Gastrocnemius medialis (tissue), 4 donors: ENCODE data around the gene UBE2L6.

ENCODE experiments used
- POLR2A ChIP-seq, 2 donors: fragments of 450-650 bp; IDR thresholded peaks; one replicate each; pipeline ENCODE4 v1.6.1; 2017; ENCODE audit warnings: antibody characterized with exemption in 2 of 2, mild to moderate bottlenecking in 2 of 2, moderate library complexity in 2 of 2
- TF ChIP-seq, protein P1 (sequence below), 5 experiments: fragments of 450-650 bp in 3 of 5; fragments of 200-600 bp in 2 of 5; sonication (generic) in 2 of 5; IDR thresholded peaks in 4 of 5; conservative IDR thresholded peaks in 1 of 5; 1 replicate in 4 of 5; 2 replicates in 1 of 5; pipeline ENCODE4 v1.5.1; 2016 to 2019; ENCODE audit warnings: antibody characterized with exemption in 5 of 5, mild to moderate bottlenecking in 3 of 5, moderate library complexity in 3 of 5

DNA sequence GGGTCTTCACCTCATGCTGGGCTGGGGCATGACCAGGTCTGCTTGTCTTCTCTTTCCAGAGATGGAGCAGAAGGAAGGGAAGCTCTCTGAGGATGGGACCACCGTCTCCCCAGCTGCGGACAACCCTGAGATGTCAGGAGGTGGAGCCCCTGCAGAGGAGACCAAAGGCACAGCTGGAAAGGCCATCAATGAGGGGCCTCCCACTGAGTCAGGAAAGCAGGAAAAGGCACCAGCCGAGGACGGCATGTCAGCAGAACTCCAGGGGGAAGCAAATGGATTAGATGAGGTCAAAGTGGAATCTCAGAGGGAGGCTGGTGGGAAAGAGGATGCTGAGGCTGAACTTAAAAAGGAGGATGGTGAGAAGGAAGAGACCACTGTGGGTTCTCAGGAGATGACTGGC is 24.9 kb downstream of the UBE2L6 start:
- TF ChIP-seq, protein P1, sequence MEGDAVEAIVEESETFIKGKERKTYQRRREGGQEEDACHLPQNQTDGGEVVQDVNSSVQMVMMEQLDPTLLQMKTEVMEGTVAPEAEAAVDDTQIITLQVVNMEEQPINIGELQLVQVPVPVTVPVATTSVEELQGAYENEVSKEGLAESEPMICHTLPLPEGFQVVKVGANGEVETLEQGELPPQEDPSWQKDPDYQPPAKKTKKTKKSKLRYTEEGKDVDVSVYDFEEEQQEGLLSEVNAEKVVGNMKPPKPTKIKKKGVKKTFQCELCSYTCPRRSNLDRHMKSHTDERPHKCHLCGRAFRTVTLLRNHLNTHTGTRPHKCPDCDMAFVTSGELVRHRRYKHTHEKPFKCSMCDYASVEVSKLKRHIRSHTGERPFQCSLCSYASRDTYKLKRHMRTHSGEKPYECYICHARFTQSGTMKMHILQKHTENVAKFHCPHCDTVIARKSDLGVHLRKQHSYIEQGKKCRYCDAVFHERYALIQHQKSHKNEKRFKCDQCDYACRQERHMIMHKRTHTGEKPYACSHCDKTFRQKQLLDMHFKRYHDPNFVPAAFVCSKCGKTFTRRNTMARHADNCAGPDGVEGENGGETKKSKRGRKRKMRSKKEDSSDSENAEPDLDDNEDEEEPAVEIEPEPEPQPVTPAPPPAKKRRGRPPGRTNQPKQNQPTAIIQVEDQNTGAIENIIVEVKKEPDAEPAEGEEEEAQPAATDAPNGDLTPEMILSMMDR (IDR thresholded peaks at IDR 0.05 in 4 of 5, conservative IDR thresholded peaks at IDR 0.05 in 1 of 5) = no peak
- no peak for TF ChIP-seq POLR2A (IDR thresholded peaks at IDR 0.05)
